Calu3 (cell line): ENCODE data around the gene NR2F1-AS1. TPM values are rescaled to one million over a fixed set of nuclear protein-coding genes. Genes with fewer than 3 reads are reported as not detected.

ENCODE experiments used
- BruUV-seq: library from RNA; stranded (reverse); fragments of 400-500 nt; replicated peaks from 2 replicates; lab custom pipeline; 2021; lab: Mats Ljungman, UMichigan
- CTCF ChIA-PET: fragments of 300-600 bp; sonication (Branson Sonifier 250); formaldehyde crosslinking; loops from one replicate; lab custom pipeline; 2022; ENCODE audit warnings: antibody characterized with exemption; lab: Charles Lee
- DNase-seq: peaks from one replicate; pipeline ENCODE4 v3.0.0; 2022
- H3K27ac Mint-ChIP-seq: one replicate; pipeline ENCODE4 v1.8.0; 2022; ENCODE audit warnings: mixed read lengths; ENCODE audit not compliant: unreplicated experiment
- H3K27me3 Mint-ChIP-seq: one replicate; pipeline ENCODE4 v1.8.0; 2022; ENCODE audit warnings: mixed read lengths; ENCODE audit not compliant: unreplicated experiment
- H3K36me3 Mint-ChIP-seq: one replicate; pipeline ENCODE4 v1.8.0; 2022; ENCODE audit warnings: mild to moderate bottlenecking, moderate library complexity, mixed read lengths; ENCODE audit not compliant: insufficient read depth, unreplicated experiment
- H3K4me1 Mint-ChIP-seq: one replicate; pipeline ENCODE4 v1.8.0; 2022; ENCODE audit warnings: mild to moderate bottlenecking, low read depth, mixed read lengths; ENCODE audit not compliant: unreplicated experiment
- H3K4me3 Mint-ChIP-seq: one replicate; pipeline ENCODE4 v1.8.0; 2022; ENCODE audit warnings: mild to moderate bottlenecking, low read depth, moderate library complexity, mixed read lengths; ENCODE audit not compliant: unreplicated experiment
- H3K9me3 Mint-ChIP-seq: one replicate; pipeline ENCODE4 v1.8.0; 2022; ENCODE audit warnings: low read depth, mixed read lengths; ENCODE audit not compliant: unreplicated experiment
- intact Hi-C: fragments of 100-400 bp; cut with micrococcal nuclease; formaldehyde crosslinking; loops from one replicate; pipeline ENCODE4 v1.10.0; 2022; ENCODE audit not compliant: unreplicated experiment
- total RNA-seq: library from RNA; stranded (reverse); gene quantifications from 2 replicates; pipeline ENCODE4 v1.2.3, GENCODE V29; 2022
- TF ChIP-seq, protein P1 (sequence below): fragments of 200-600 bp; IDR thresholded peaks from one replicate; pipeline ENCODE4 v1.8.0; 2022; ENCODE audit warnings: antibody characterized with exemption; ENCODE audit not compliant: unreplicated experiment

Gene NR2F1-AS1
- total RNA-seq, 1 experiment from 2014 or later, result 20.9 TPM

DNA sequence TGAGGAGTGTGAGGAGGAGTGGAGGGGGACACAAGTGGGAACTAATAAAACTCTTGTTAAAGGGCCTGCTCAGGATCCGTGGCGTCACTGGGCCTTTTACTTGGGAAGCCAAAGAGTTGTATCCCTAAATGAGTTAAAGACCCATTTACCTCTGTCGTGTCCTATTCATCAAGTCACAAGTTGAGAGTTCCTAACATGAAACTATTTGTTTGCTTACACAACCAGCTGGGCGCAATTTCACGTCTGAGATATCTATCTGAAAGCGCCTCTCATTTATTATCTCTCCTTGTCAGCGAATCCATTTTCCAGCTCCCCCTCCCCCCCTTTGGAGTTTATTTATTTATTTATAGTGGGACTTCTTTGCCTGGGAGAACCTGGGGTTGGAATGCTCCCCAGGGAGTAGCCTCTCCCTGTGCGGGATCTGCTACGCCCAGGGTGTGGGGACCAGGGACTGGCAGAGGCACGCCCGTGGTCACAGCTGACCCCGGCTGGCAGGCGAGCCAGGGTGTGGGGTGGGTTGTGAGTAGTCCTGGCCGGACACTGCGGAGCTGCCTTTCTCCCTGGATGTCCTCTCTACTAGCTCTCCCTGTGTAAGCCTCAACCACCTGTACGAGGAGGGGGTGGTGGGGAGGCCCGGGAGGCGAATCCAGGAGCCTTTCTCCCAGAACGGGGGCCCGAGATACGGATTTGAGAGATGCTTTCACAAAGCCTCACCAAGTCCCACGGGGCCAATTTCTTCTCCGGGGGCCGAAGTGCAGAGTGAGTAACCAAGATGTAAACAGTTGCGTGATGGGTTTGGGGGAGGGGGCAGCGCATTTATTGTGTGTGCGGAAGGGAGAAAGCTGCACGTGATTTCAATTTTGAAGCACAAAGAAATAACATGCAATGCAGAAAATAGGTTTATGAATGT lies 17.3 kb upstream of the NR2F1-AS1 start:
- TF ChIP-seq, protein P1, sequence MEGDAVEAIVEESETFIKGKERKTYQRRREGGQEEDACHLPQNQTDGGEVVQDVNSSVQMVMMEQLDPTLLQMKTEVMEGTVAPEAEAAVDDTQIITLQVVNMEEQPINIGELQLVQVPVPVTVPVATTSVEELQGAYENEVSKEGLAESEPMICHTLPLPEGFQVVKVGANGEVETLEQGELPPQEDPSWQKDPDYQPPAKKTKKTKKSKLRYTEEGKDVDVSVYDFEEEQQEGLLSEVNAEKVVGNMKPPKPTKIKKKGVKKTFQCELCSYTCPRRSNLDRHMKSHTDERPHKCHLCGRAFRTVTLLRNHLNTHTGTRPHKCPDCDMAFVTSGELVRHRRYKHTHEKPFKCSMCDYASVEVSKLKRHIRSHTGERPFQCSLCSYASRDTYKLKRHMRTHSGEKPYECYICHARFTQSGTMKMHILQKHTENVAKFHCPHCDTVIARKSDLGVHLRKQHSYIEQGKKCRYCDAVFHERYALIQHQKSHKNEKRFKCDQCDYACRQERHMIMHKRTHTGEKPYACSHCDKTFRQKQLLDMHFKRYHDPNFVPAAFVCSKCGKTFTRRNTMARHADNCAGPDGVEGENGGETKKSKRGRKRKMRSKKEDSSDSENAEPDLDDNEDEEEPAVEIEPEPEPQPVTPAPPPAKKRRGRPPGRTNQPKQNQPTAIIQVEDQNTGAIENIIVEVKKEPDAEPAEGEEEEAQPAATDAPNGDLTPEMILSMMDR, result no peak
- CTCF ChIA-PET, result interaction anchor here (0.6 kb wide), 1 partner anchor 177 kb away, joined by 3 read pairs; no protein-coding TSS in a partner anchor
- H3K4me3 Mint-ChIP-seq, result no peak overlapping the region
- H3K27ac Mint-ChIP-seq, result no peak overlapping the region
- no peaks in the 10 kb centered on the region for H3K4me1 Mint-ChIP-seq
- no peaks in the 10 kb centered on the region for H3K27me3 Mint-ChIP-seq
- DNase-seq, result no peak
- no peaks in the 10 kb centered on the region for H3K9me3 Mint-ChIP-seq
- intact Hi-C loops, result no loop called here
- H3K36me3 Mint-ChIP-seq, result peaks cover 3% of the 10 kb centered on the region
- no TSS peak for BruUV-seq

DNA sequence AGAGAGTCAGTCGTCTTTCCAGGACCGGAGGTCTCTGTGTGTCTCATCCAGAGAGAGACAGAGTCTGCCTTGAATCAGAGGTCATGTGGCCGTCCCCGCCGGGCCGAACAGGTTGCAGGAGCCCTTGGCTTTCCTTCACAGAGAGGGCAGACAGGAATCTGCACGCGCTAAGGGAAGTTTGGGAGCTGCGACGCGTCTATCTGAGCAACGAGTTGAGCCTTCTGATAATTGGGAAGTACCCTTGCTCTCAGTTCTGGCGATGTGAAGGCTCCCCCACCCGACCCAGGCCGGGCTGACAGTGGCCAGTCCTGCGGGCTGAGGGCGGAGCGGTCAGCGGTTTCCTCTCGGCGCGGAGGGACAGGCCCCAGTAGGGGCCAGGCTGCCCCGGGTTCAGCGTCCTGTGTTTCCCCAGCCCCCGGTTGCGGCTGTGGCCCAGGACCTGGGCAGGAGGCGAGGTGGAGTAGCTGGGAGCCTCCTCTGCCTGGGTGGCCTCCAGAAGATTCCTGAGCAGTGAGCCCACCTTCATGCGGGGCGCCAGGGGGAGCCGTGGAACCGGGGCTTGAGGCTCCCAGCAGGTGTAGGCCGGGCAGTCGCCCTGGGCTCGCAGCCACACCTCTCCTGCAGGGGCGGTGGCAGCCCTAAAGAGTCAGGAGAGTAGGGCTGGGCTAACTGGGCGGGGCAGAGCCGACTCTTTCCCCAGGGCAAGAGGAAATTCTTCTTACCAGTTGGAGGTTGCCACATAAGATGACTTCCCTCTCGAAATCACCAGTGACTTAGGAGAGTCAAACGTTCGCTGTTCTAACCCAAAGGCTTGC lies 15.9 kb upstream of the NR2F1-AS1 start:
- H3K27me3 Mint-ChIP-seq, result no peaks in the 10 kb centered on the region
- no peak overlapping the region for H3K27ac Mint-ChIP-seq
- H3K4me1 Mint-ChIP-seq, result no peaks in the 10 kb centered on the region
- TF ChIP-seq, protein P1, result no peak
- CTCF ChIA-PET, result no interaction called here
- no TSS peak for BruUV-seq
- H3K36me3 Mint-ChIP-seq, result peaks cover 5% of the 10 kb centered on the region
- no peaks in the 10 kb centered on the region for H3K9me3 Mint-ChIP-seq
- intact Hi-C loops, result no loop called here
- H3K4me3 Mint-ChIP-seq, result no peak overlapping the region
- peak; percentile 70 for DNase-seq

DNA sequence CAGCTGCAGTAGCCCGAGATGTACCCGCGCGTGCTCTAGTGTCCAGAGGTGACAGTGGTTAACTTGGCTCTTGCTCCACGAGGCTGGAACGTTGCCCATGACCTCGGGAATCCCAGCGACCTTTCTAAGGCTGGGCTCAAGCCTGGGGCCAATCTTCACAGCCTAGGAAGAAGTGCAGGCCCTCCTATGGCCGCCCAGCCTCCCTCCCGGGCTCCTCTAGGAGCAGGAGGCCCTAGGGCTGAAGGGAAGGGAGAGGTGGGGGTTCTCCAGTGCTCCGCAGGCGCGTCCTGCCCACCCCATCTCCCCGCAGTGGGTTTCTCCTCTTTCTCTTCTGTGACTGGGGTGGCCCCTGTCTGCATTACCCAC lies 15.3 kb upstream of the NR2F1-AS1 start:
- Mint-ChIP-seq H3K4me3 (no peak overlapping the region), H3K9me3 (no peaks in the 10 kb centered on the region), H3K27ac (no peak overlapping the region), H3K36me3 (peaks cover 5% of the 10 kb centered on the region), H3K4me1 (no peaks in the 10 kb centered on the region), H3K27me3 (no peaks in the 10 kb centered on the region)
- intact Hi-C loops, result no loop called here
- no peak for DNase-seq
- TF ChIP-seq, protein P1, result no peak
- no TSS peak for BruUV-seq
- CTCF ChIA-PET, result interaction anchor here (0.5 kb wide), 1 partner anchor 14 kb away, joined by 3 read pairs; the partner anchor contains the start of gene NR2F1

DNA sequence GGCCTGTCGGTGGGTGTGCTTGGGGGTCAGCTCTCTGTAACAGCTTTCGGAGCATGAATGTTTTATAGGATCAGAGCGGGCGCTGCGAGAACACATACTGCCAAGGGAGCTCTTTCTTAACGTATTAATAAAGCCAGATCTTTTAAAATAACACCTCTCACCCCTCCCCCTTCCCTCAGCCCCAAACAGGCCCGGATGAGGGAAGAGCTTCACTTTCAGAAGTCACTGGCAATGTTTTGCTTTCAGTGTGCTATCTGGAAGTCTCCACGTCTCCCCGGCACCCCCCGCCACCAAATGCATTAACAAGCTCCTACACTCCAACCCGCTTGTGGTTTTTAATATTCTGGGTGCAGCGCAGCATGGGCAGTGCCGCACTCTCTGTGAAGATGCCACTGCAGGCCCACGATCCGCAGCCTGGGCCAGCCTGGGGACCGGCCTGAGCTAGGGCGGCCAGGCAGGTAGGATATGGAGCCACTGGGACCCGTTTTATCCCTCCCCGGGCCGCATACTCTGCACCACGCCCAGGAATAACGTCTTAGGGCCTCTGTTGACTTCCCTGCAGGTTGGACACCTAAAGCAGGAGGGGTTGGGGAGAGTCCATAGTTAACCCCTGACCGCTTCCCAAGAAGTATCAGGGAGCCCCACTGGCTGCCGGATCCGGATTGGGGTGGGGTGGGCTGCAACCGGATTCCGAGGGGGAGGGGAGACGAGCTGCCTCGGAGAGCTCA lies 14.6 kb upstream of the NR2F1-AS1 start:
- no peaks in the 10 kb centered on the region for H3K27me3 Mint-ChIP-seq
- CTCF ChIA-PET, result interaction anchor here (0.5 to 0.6 kb wide), 2 partner anchors 13 to 199 kb away, joined by 3 to 4 read pairs; partner anchors contain the start of gene NR2F1

More for the DNA sequence above, 14.6 kb upstream of the NR2F1-AS1 start:
- no peak overlapping the region for H3K27ac Mint-ChIP-seq
- no peaks in the 10 kb centered on the region for H3K9me3 Mint-ChIP-seq
- H3K4me1 Mint-ChIP-seq, result no peaks in the 10 kb centered on the region
- H3K36me3 Mint-ChIP-seq, result peaks cover 5% of the 10 kb centered on the region
- intact Hi-C loops, result no loop called here
- DNase-seq, result no peak
- TF ChIP-seq, protein P1, result no peak
- BruUV-seq, result no TSS peak
- no peak overlapping the region for H3K4me3 Mint-ChIP-seq
